Prostate gland (tissue), 2 donors: ENCODE results near the gene RGS19. TPM values are rescaled to one million over a fixed set of nuclear protein-coding genes. Genes with fewer than 3 reads are reported as not detected.

ENCODE experiments used
- DNase-seq: peaks from one replicate; pipeline ENCODE4 v3.0.0-alpha.2; 2019; ENCODE audit warnings: low spot score
- H3K27ac ChIP-seq, 2 donors: fragments of 200-600 bp; sonication (generic); 2 replicates each; pipeline ENCODE4 v1.5.1; 2017 to 2019
- H3K27me3 ChIP-seq: fragments of 200-600 bp; sonication (generic); replicated peaks from 2 replicates; pipeline ENCODE4 v1.5.1; 2019; ENCODE audit not compliant: insufficient read depth
- H3K36me3 ChIP-seq, 2 donors: fragments of 200-600 bp; sonication (generic); 1 replicate in 1 of 2; 2 replicates in 1 of 2; pipeline versions ENCODE4 v1.5.1 to v1.8.1; 2017 to 2019
- H3K4me1 ChIP-seq: fragments of 200-600 bp; sonication (generic); replicated peaks from 2 replicates; pipeline ENCODE4 v1.5.1; 2019
- H3K4me3 ChIP-seq, 2 donors: fragments of 200-600 bp; sonication (generic); 2 replicates each; pipeline ENCODE4 v1.5.1; 2017 to 2019
- H3K9me3 ChIP-seq: fragments of 200-600 bp; sonication (generic); 2 replicates; pipeline ENCODE4 v1.5.1; 2017
- POLR2A ChIP-seq: fragments of 450-650 bp; IDR thresholded peaks from one replicate; pipeline ENCODE4 v1.6.1; 2016; ENCODE audit warnings: antibody characterized with exemption, mild to moderate bottlenecking
- POLR2AphosphoS5 ChIP-seq: sonication (generic); formaldehyde crosslinking; IDR thresholded peaks from one replicate; pipeline ENCODE4 v1.6.1; 2017; ENCODE audit warnings: antibody characterized with exemption
- WGBS: methylation state at CpG from one replicate; pipeline ENCODE4 v1.1.5; 2018; 5-methylcytosine and 5-hydroxymethylcytosine counted together
- intact Hi-C: fragments of 100-400 bp; cut with DNase I; formaldehyde crosslinking; loops from one replicate; pipeline ENCODE4 v1.14.2; 2022
- total RNA-seq, 2 donors: library from RNA; depleted of rRNA; stranded (reverse); fragments of >200 nt; gene quantifications; one replicate each; pipeline ENCODE4 v1.1.0, GENCODE V29; 2016
- TF ChIP-seq, protein P1 (sequence below), 4 experiments: fragments of 200-600 bp in 2 of 4; fragments of 450-650 bp in 2 of 4; sonication (generic) in 2 of 4; IDR thresholded peaks; 1 replicate in 3 of 4; 2 replicates in 1 of 4; pipeline ENCODE4 v1.5.1; 2016 to 2019; ENCODE audit warnings: antibody characterized with exemption in 4 of 4, mild to moderate bottlenecking in 2 of 4, moderate library complexity in 2 of 4

Gene RGS19
- total RNA-seq, 2 donors from 2014 or later = 13.3 to 15.1 TPM

DNA sequence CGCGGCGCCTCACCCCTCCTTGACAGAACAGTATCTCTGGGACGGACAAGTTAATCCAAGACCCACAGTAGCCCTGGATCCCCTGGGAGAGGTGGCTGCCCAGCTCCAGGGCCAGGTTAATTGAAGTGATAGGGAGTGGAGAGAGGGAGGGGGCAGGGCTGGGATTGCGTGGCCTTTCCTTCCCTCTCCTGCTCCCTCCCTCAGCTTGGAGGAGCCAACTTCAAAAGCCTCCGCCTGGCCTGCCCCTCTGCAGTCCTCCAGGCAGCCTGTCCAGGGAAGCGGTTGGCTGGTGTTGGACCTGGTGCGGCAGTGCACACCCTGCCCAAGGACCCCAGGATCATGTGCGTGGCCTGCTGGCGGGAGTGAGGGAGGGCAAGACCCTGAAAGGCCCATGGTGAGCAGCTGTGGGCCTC is 43.4 kb downstream of the RGS19 start, which contains the start of gene C20orf204:
Gene C20orf204 (plus strand): TSS at position 250 of the 413 bp plus-strand sequence. CDS start 142 bp downstream, at position 392.
- no peak within 1 kb of the TSS for H3K4me3 ChIP-seq
- TF ChIP-seq POLR2AphosphoS5 (no peak), POLR2A (no peak)
- TF ChIP-seq, protein P1, sequence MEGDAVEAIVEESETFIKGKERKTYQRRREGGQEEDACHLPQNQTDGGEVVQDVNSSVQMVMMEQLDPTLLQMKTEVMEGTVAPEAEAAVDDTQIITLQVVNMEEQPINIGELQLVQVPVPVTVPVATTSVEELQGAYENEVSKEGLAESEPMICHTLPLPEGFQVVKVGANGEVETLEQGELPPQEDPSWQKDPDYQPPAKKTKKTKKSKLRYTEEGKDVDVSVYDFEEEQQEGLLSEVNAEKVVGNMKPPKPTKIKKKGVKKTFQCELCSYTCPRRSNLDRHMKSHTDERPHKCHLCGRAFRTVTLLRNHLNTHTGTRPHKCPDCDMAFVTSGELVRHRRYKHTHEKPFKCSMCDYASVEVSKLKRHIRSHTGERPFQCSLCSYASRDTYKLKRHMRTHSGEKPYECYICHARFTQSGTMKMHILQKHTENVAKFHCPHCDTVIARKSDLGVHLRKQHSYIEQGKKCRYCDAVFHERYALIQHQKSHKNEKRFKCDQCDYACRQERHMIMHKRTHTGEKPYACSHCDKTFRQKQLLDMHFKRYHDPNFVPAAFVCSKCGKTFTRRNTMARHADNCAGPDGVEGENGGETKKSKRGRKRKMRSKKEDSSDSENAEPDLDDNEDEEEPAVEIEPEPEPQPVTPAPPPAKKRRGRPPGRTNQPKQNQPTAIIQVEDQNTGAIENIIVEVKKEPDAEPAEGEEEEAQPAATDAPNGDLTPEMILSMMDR (IDR thresholded peaks at IDR 0.05) = no peak
- H3K27me3 ChIP-seq = no peaks in the 10 kb centered on the region
- H3K27ac ChIP-seq = no peak within 1 kb of the TSS
- no peaks in the 10 kb centered on the region for H3K36me3 ChIP-seq
- H3K4me1 ChIP-seq = peaks cover 3% of the 10 kb centered on the region
- no peak for DNase-seq
- no peaks in the 10 kb centered on the region for H3K9me3 ChIP-seq
- intact Hi-C loops = no loop called here
- 83% methylated on average over 10 of the region's 10 CpGs for WGBS

DNA sequence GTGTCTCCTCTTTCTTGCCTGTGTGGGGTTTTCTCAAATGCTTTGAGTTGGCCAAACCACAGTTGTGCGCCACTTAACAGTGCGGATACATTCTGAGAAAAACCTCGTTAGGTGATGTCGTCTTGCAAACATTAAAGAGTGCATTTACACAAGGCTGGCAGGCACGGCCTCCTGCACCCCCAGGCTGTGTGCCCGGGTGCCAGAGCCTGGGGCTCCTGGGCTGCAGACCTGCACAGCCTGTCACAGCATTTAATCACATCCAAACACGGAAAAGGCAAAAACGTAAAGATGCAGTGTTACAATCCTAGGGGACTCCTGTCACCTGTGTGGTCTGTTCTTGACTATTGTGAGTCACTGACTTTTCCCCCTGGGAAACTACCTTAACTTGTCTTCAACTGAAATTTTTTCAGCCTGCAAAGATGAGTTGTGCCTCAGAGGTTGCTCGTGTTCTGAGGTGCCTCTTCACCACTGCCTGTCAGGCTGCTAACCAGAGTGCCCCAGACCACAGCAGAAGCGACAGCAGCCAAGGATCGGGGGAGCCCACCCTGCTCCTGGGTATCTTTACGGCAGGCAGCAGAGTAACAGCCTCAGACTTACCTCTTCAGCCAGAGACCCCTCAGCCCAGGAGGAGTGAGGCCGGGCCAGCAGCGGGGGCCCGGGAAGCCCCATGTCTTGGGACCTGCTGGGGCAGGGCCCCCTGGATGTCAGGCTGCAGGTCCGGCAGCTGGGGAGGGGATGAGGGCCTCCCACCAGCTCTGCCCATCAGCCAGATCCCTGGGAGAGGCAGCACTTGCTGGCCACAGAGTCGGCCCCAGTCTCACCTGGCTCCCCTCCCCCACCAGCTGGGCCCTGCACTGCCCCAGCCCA is 44.0 kb downstream of the RGS19 start:
- TF ChIP-seq POLR2AphosphoS5 (no peak), POLR2A (no peak)
- TF ChIP-seq, protein P1 (IDR thresholded peaks at IDR 0.05) = no peak
- no peak for DNase-seq
- no peak overlapping the region for H3K4me3 ChIP-seq
- no peaks in the 10 kb centered on the region for H3K9me3 ChIP-seq
- H3K27ac ChIP-seq = no peak overlapping the region
- H3K27me3 ChIP-seq = no peaks in the 10 kb centered on the region
- peaks cover 3% of the 10 kb centered on the region for H3K4me1 ChIP-seq
- intact Hi-C loops = no loop called here
- no peaks in the 10 kb centered on the region for H3K36me3 ChIP-seq
- WGBS = 75% methylated on average over 17 of the region's 17 CpGs

DNA sequence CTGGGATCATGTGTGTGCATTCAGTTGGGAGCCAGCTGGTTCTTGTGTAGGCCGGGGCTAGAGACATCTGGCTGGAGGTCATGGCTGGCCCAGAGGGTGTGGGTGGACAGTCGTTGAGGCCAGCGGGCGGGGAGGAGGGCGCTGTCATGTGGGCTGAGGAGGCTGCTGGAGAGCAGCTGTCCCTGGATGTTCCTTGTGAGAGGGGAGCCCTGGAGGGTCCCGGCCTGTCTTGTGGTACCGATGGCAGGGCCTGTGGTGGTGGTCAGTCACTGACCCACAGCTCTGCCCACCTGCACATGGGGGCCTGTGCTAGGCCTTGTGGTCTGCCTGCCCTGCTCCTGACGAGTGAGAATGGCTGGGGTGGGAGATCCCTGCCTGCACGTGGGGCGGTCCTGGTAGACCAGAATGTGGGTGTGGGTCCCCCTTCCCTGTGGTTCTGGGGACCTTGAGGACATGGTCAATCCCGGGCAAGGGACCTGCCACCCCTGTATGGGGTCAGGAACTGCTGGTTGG is 45.3 kb downstream of the RGS19 start:
- WGBS = 78% methylated on average over 11 of the region's 11 CpGs
- no peaks in the 10 kb centered on the region for H3K9me3 ChIP-seq
- DNase-seq = no peak
- H3K27me3 ChIP-seq = no peaks in the 10 kb centered on the region
- H3K27ac ChIP-seq = no peak overlapping the region
- H3K36me3 ChIP-seq = peaks cover 0 to 13% of the 10 kb centered on the region in 2 donors
- no peak for TF ChIP-seq POLR2AphosphoS5
- TF ChIP-seq, protein P1 (IDR thresholded peaks at IDR 0.05) = no peak
- no peak for TF ChIP-seq POLR2A
- no peak overlapping the region for H3K4me3 ChIP-seq
- intact Hi-C loops = no loop called here
- H3K4me1 ChIP-seq = peaks cover 3% of the 10 kb centered on the region

DNA sequence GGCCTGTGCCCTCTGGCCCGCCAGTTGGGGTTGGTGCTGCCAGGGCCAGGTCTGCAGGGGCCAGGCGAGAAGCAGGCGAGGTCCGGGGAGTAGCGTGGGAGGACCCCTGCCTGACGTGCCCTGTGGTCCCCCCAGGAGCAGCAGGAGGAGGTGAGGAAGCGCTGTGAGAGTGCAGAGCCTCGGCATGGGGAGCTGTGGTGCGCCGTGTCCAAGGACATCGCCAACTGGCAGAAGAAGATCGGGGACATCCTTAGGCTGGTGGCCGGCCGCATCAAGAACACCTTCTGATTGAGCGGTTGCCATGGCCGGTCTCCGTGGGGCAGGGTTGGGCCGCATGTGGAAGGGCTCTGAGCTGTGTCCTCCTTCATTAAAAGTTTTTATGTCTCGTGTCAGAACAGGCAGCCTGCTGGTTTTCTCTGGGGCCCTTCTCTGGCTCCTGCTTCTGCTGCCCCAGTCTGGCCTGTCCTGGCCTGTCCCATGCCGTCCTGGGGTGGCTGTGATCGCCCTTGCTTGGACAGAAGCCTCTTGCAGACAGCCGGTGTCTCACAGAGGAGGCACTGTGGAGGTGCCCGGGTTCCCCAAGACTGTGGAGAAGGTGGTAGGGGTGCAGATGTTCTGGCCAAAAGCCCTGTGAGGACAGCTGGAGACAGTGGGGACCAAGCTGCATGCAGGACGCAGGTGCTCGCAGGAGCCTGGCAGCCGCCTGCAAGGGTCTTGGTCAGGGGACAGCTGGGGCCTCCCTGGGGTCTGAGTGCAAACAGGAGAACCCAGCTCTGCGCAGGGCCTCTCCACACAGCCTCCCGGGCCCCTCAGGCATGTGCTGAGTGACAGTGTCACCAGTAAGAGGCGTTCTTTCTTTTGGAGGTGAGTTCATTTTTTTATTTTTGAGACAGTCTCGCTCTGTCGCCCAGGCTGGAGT is 46.4 kb downstream of the RGS19 start:
- Histone ChIP-seq H3K27ac (no peak overlapping the region), H3K36me3 (peaks cover 4 to 15% of the 10 kb centered on the region in 2 donors), H3K27me3 (no peaks in the 10 kb centered on the region), H3K4me3 (no peak overlapping the region), H3K9me3 (no peaks in the 10 kb centered on the region), H3K4me1 (no peaks in the 10 kb centered on the region)
- TF ChIP-seq POLR2A = no peak
- TF ChIP-seq, protein P1 (IDR thresholded peaks at IDR 0.05) = no peak
- no peak for TF ChIP-seq POLR2AphosphoS5
- 85% methylated on average over 31 of the region's 31 CpGs for WGBS
- intact Hi-C loops = no loop called here
- no peak for DNase-seq
